ENCODE data around the gene RAMP3.
"Not testable (repeated sequence)": the region's sequence is repeated elsewhere in the genome, so short reads cannot be mapped to it uniquely, and the experiment has no call there.

Gene RAMP3

DNA sequence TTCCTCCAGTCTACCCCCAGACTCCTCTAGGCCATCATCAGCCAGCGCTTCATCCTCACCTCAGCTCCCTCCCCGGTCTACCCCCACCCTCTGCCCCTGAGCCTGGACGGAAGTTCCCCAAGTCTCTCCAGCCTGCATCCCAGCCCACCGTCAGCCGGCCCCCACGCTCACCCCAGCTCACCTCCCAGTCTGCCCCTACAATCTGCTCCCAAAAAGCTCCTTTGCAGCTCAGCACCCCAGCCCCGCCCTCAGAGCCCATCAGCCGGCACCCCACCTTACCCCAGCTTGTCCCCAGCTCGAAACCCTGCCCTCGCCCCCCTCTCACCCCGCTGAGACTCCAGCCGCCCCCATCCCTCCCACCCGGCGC, 322 bp upstream of the RAMP3 start:
- no peak for DNase-seq

DNA sequence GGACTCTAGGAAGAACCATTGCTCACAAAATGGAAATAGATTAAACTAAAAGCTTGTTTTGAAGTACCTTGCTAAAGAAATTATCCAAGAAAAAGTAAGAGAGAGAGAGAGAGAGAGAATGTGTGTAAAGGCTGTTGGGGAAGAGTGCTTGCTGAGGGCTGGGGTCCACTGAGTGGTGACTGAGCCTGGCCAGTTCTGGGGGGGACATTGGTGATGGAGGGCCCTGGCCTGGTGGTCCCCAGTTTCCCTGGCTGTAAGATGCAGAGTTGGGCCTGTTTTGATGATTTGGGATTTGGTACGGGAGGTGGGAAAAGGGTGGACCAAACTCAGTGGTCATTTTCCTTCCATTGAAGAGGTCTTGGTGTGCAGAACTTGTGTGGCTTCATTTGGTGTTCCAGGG, 880 bp downstream of the RAMP3 start:
- no peak for DNase-seq

DNA sequence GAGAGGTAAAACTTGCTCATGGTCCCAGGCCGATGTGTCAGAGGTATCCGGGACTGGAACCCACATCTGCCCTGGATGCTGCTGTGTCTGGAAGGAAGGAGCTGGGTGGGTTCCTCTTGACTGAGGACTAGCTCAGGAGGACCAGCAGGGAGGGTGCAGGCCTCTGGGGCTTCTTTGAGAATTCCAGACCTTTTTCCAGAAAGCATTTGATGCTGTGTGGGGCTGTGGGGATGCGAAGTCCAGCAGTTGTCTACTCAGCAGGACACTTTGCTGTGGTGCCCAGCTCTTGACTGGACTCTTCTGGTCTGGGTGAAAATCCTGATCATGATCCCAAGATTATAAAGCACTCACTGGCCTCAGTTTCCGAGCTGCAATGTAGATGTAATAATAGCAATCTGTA, 1.7 kb downstream of the RAMP3 start:
- DNase-seq = no peak

DNA sequence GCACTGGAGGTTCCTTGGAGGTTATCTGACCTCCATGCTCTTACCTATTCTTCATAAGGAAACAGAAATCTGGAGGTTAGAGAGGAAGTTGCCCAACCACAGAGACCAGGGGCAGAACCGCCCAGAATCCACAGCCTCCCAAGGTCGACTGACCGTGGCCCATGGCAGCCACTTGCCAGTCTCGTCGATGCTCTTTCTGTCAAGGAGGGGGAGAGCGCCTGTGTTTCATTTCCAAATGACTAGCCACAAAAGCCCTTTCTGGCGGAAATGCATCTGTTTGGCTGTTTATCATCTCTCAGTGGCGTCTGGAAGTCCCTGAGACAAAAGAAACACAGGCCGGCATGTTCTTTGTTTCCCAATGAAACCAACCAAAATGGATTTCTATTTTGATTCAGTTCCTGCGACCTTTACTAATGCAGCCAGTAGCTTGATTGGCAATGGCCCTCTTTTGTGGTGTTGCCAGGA, 2.9 kb downstream of the RAMP3 start:
- no peak for DNase-seq

DNA sequence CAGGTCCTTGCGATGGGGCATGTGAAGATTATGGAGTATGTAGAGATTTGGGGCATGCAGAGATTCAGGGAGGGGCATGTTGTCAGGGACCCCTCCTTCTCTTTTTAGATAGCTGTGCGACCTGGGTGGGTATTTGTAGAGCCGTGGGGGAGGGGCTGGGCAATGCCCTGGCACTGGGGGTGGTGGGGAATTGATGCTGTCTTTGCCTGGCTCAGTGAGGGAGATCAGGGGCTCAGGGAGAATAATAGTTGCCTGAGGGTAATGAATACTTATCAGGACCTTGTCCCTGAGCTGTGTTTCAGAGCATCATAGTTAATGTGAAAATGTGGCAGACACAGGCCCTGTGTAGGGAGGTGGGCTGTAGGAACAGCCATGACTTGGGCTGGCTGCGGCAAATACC, 3.5 kb downstream of the RAMP3 start:
- DNase-seq = no peak

DNA sequence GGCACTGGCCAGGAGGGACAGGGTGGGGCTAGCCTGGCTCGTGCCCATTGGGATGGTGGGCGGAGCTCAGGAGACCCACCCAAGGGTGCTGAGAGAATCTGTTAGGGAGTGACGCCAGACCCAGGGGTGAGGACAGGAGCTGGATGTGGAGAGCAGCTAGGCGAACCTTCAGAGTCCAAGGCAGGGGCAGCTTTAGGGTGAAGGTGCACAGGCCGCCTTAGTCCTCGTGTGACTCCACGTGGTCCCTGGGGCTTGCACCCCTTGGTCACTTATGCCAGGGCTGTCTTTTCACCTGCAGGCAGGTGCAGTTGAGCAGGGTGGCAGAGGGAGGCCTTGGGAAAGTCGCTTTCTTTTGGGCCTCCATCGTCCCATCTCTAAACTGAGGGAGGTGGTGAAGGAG, 4.3 kb downstream of the RAMP3 start:
- no peak for DNase-seq

DNA sequence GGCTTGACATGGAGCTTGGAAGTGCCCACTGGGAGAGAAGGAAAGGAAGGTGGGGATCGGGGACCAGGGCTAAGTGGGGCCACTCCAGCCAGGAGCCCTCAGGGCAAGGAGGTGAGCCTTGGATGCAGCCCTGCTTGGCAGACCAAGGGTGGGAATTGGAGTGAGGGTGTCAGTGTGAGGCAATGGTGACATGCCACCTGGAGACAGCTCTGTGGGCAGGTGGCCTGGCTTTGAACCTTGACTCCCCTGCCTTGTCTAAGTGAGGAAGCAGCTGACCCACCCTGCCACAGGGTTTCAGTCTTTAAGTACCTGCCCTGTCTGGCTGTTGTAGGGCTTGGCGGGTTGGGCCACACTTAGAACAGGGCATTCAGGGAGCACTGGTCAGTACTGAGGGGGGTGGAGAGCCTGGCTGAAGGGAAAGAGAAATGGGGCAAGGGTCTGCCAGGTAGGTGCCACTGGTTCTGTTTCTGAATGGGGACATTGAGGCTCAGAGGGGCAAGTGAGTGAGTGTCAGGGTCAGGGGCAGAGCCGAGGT, 4.8 kb downstream of the RAMP3 start:
- no peak for DNase-seq

DNA sequence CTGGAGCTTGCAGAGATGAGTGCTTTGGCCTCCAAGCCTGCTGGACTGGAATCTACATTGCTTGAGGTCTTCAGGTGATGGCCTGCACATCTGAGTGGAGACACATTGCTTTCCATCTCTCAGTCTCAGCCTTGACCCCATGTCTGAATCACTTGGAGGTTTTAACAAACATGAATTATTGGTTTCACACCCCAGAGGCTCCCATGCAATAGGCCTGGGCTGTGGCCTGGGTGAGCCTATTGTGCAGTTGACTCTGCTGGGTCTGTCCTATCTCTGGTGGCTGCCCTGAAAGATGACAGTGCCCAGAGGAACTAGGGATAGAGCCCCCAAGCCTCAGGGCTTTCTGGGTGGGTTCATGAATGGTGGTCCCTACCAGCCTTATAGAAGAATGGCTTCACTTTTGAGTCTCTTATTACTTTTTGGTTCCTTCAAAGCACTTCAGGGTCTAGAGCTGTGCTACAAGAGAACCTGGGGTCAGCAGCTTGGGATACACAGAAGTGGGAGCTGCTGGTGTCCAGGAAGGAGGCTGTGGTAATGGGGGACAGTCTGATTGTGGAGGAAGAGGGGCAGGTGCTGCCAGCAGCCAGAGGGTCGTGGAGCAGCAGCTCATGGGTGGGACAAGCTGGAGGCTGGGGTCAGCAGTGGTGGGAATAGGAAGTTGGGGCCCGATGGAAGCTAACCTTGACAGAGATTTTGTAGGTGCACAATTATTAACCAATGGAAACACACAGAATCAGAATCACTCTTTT, 5.5 kb downstream of the RAMP3 start:
- no peak for DNase-seq

DNA sequence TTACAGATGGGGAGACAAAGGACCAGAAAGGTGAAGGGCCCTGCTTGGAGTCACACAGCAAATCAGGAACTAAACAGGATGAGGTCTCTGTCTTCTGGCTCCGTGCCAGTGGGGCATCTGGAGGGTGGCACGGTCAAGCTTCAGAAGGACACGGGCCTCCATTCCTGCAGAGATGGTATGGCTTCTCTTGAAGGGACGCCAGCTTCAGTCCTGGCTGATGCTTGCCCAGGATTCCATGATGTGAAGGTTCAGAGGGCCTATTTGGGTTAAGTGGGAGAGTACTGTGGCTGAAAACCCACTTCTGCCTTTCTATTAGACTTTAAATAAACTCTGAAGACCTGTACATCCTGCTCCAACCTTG, 6.1 kb downstream of the RAMP3 start:
- no peak for DNase-seq

DNA sequence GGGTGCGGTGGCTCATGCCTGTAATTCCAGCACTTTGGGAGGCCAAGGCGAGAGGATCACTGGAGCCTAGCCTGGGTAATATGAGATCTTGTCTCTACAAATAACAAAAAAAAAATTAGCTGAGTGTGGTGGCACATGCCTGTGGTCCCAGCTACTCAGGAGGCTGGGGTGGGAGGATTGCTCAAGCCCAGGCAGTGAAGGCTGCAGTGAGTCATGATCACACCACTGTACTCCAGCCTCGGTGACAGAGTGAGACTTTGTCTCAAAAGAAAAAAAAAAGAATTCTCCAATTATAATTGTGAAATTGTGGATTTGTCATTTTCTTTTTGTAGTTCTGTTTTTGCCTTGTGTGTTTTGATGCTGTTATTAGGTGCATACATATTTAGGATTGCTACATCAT, 6.7 kb downstream of the RAMP3 start:
- DNase-seq = not testable (repeated sequence)

DNA sequence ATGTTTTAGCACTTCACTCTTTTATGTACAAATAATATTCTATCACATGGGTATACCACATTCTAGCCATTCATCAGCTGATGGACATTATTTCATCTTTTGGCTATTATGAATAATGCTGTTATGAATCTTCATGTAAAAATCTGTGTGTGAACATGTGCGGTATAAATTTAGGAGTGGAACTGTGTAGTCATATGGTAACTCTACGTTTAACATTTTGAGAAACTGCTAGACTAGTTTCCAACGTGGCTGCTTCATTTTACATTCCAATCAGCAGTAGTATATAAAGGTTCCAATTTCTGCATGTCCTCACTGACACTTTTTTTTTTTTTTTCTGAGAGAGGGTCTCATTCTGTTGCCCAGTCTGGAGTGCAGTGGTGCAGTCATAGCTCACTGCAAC, 8.3 kb downstream of the RAMP3 start:
- DNase-seq = no peak

DNA sequence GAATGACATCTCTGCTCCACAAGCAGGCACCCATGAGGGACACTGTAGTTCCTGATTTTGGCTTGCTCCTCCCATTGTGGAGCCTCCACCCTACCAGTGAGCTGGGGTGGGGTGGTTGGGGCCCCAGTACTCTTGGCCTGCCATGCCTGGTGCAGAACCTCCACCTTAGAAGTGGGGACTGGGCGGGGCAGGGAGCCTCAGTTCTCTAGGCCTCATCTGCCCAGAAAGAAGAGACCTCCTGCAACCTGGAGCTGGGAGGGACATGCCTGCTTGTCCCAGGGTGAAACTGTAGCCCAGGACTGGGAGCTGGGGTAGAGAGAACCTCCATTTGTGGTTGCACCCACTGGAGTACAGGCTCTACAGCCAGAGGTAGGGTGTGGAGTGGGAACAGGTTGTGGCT, 14.4 kb downstream of the RAMP3 start:
- DNase-seq = no peak

DNA sequence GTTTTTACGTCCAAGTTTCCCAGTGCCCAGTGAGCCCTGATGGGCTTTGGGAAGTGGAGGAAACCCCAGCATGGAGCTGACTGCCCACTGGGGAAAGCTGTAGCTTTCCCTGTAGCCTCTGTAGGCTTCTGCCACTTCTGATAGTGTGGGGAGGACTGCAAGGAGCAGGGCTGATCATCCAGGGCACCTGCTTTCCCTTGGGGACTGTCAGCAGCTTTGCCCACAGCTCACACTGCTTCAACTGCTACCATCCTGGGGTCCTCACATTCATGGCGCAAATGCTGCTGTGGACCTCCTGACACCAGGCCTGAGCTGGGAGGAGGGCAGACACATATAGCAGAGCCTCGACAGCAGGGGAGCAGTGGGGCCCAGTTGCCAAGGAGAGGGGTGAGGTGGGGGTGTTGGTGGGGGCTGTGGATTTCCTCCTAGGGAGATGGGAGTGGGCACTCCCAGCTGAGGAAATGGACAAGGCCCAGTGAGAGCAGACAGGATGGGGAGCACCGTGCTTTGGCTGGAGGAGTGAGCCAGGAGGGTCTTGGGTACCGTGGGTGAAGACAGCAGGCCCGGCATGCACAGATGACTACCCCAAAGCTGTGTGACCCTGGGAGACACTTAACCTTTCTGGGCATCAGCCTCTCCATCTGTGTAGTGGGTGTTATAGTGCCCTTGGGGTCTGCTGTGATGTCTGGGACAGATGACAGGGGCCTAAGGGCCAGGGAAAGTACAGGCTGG, 16.2 kb downstream of the RAMP3 start:
- no peak for DNase-seq

DNA sequence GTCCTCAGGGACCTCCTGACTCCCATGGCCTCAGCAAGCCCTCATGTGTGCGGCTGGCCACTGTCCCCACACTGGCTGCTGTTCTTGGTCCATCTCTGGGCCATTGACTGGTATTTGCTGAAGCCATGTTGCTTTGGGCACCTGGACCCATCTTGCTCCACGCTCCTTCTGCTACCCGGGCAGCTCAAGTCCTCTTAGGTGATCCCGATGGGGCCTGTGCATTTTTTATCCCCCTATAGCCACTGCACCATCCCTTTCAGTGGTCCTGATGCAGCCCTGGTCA, 16.7 kb downstream of the RAMP3 start:
- no peak for DNase-seq

DNA sequence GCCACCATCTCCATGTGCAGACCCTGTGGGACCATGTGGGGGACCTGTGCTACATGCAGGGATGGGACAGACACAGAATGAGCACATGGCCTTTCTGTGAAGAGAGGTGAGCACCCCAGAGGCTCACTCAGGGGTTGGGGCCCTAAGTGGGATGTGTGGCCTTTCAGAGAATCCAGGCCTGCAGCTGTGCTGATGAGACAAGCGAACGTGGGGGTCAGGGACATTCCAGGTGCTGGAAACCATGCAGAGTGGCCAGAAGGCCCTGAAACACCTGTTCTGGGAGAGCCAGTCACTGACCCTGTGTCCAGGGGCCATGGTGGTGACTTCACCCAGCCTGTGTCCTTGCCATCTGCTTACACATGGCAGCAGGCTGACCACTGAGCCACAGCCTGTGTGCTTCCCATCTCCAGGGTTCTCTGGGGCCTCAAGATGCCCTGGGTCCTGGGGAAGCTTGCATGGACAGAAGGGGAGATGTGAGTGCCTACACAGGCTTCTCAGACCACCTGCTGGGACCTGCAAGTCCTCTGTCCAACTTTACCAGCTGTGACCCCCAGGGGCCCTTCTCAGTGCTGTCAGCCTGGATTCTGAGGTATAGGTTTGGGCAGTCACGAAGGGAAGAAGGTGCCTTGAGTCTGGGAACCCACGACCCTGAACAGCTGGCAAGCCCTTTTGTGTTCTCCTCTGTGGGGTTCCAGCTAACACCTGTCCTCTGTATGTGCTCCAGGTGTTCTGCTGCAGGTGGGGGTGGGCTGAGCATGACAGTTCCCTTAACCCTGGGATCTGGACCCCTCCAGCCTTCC, 17.6 kb downstream of the RAMP3 start:
- no peak for DNase-seq

DNA sequence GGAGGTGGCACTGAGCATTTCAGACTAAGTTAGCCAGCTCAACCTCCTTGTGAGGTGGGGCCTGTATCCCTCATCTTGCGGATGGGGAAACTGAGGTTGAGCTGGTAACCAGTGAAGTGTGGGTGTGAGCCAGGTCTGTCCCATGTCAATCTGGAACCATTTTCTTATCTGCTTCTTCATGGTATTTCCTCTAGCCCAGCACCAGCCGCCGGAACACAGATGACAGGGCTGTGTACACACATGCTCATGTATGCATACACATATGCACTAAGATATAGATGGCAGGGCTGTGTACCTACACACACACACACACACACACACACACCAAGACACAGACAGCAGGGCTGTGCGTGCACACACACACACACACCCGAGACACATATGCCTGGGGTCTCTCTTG, 18.5 kb downstream of the RAMP3 start:
- DNase-seq = no peak

DNA sequence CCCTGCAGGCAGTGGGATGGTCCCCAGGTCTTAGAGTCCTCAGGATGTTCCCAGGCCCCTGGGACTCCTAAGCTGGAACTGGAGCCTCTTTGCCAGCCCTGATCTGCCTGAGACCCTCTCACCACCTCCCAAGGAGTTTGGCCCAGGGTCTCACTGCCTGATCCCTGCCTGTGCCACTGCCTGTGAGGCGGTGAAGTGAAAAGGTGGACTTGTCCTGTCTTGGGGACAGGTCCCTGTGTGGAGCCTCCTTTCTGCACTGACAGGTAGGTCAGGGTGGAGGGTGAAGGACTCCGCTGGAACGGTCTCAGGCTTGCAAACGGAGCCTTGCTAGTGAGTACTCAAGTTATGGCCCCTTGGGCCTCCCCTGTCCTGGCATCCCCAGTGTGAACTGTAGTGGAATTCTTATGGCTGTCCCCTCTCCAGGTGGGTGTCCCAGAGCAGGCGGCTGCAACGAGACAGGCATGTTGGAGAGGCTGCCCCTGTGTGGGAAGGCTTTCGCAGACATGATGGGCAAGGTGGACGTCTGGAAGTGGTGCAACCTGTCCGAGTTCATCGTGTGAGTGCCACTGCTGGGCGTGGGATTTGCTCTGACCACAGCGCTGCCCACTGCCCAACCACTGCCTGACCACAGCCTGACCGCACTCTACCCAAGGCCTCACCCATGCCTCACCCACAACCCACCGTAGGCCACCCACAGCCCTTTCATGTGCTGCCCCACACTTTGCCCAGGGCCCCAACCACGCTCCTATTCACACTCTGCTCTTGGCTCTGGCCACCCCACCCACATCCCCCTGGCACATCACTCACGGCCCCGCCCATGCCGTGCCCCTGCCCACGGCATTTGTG, 19.5 kb downstream of the RAMP3 start:
- DNase-seq = no peak

DNA sequence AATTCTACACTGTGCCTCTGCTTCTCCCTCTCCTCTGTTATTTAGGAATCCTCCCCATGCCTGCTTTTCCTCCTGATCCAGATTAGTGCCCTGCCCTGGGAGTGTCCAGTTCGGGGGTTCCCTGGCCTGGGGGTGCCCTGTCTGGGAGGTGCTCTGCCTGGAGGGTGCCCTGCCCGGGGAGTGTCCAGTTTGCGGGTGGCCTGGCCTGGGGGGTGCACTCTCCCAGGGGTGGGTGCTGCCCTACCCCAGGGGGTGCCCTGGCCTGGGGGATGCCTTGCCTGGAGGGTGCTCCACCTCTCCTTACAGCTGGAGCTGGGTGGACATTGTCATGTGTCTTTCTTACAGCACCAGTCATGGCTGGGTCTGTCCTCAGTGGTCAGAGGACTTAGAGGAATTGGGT, 20.2 kb downstream of the RAMP3 start:
- no peak for DNase-seq

DNA sequence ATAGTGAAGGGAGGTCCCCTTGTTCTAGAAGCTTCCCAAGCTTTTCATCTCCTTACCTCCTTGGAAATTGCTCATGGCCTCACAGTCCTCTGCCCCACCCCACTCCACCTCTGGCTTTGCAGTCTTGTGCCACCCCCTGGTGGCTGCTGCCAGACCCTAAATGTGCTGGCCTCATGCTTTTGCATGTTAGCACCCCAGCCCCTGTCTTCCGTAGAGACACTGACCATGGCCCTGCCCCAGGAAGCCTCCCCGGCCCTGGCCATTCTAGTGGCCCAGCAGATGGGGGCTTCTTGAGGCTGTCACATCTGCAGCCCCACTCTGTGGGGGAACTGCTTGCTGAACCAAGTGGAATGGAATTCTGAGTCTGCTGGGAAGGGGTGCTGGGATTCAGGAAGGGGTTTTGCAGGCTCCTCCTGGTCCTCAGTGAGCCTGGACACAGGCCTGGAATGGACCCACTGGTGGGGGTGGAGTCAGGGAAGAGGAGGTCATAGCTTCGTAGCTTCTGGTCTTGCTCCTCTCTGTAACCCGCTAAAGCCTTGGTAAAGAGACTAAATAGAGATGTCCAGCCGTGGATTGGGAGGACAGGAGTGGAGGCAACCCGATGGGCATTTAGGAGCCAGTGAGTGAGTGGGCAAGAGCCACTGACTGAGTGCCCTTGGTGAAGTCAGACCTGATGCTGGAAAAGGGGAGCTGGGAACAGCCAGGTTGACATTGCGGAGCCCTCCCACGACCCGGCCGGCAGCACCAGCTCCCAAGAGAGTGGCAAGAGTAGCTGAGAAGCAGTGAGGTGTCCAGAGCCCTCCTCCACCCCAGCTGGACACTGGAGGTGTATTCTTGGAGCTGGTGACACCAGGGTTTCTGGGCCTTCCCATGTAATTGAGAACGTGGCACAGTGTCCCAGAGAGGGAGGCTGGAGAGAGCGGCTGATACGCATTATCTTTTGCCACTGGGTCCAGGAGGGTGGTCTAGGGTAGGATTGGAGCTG, 20.9 kb downstream of the RAMP3 start:
- no peak for DNase-seq

DNA sequence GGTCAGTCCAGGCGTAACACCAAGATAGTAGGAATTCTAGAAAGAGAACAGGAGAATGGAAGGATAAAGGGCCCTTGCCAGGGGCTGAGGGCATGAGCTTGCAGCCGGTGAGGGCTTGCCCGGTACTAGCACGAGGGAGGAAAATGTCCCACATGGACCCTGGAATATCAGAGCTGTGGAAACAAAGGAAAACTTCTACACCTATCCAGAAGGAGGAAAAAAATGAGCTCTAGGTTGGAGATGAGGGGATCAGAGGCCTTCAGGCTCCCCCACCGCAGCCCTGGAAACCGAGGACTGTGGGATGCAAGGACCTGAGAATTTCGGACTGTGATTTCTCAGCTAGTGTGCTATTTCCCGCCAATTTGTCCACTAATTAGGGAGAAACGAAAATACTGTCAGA, 22.1 kb downstream of the RAMP3 start:
- DNase-seq = no peak

DNA sequence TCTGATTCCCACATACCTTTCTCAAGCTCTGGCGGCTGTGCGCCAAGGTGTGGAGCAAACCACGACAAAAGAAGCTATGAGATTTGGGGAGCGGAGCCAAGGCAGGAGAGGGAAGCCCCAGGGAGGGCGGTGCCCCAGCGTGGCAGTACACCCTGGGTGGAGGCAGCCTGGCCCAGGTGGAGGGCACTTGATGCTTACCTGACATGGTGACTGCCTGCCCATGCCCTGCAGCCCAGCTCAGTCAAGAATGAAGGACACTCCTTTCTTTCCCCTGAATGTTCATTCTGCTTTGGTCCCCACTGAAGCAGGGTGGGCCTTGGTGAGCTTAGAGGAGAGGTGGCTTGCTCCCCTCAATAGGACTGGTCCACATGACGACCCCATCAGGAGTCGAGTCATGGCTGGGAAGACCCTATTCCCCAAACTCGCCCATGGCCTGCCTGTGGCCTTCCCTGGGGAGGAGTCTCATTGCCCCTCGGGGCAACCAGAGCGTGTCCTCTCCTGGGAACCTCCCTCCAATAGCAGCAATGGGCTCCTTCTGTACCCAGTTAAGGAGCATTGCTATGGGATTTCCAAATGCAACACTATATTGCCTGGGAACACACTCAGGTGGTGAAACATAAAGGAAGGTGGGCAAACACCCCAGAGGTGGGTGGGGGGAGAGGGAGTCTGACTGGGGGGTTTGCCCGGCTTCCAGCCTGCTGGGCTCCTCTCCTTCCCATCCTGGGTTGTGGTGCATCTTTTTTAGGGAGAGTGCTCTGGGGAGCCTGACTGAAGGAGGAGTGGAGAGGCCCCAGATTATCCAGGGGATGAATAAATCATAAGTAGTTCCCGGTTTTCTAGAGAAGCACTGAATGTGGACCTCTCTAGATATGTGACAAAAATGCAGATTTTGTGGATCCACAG, 22.7 kb downstream of the RAMP3 start:
- no peak for DNase-seq

Data from CD4-positive, alpha-beta T cell treated with Interleukin-12 subunit alpha and Interleukin-12 subunit beta, for 1 hour (primary cell).